Activated CD8-positive, alpha-beta T cell treated with anti-CD3 and anti-CD28 coated beads for 36 hours (primary cell): ENCODE results near the gene KLK10. TPM values are rescaled to one million over a fixed set of nuclear protein-coding genes. Genes with fewer than 3 reads are reported as not detected.
A peak's percentile ranks its signal among the peaks of the same experiment; 100 is the strongest.

Experiments used
- ATAC-seq: fragments of 200-7000 bp; cut with Tn5 transposase; one replicate; pipeline ENCODE4 v1.10.0; 2021; ENCODE audit warnings: mild to moderate bottlenecking, moderate library complexity
- CTCF ChIA-PET: fragments of 350-600 bp; sonication (Branson Sonifier 250); formaldehyde crosslinking; loops from one replicate; lab custom pipeline; 2021; ENCODE audit warnings: antibody characterized with exemption; lab: Charles Lee
- POLR2A ChIA-PET: fragments of 350-600 bp; sonication (Branson Sonifier 250); formaldehyde crosslinking; loops from one replicate; lab custom pipeline; 2021; ENCODE audit warnings: antibody characterized with exemption; lab: Charles Lee
- DNase-seq: peaks from one replicate; pipeline ENCODE4 v3.0.0-alpha.2; 2020
- H3K27ac Mint-ChIP-seq: one replicate; pipeline ENCODE4 v1.8.0; 2021; ENCODE audit warnings: mild to moderate bottlenecking, mixed read lengths
- H3K27me3 Mint-ChIP-seq: one replicate; pipeline ENCODE4 v1.8.0; 2021; ENCODE audit warnings: mixed read lengths
- H3K36me3 Mint-ChIP-seq: one replicate; pipeline ENCODE4 v1.8.0; 2021; ENCODE audit warnings: low read depth, mixed read lengths
- H3K4me1 Mint-ChIP-seq: one replicate; pipeline ENCODE4 v1.8.0; 2021; ENCODE audit warnings: low read depth, mixed read lengths
- H3K4me3 Mint-ChIP-seq: one replicate; pipeline ENCODE4 v1.8.0; 2021; ENCODE audit warnings: mild to moderate bottlenecking, moderate library complexity, mixed read lengths
- H3K9me3 Mint-ChIP-seq: one replicate; pipeline ENCODE4 v1.8.0; 2021; ENCODE audit warnings: mixed read lengths
- intact Hi-C: fragments of 100-400 bp; cut with micrococcal nuclease; formaldehyde crosslinking; loops from one replicate; pipeline ENCODE4 v1.10.0; 2022
- total RNA-seq, 2 experiments: library from RNA; stranded (reverse); gene quantifications; one replicate each; pipeline ENCODE4 v1.2.3, GENCODE V29; 2021
- TF ChIP-seq, protein P1 (sequence below): fragments of 200-600 bp; IDR thresholded peaks from one replicate; pipeline ENCODE4 v1.8.0; 2022; ENCODE audit warnings: antibody characterized with exemption, mild to moderate bottlenecking

Gene KLK10
- total RNA-seq, 2 experiments from 2014 or later = not detected

DNA sequence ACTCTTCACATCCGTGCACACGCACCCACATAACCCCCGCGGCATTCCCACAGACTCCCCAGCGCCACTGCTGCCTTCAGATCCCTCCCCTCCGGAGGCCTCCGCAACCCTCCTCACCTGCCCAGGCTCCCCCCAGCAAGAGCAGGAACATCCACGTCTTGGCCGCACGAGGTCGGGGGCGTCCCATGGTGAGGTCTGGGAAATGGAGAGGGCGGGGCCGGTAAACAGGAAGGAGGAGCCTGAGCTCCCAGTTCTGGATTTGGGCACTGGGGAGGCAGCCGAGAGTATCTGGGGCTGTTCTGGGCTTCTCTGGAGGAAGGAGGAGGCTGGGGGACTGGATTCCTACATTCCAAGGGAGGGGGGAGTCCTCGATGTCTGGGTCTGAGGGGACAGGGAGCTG, 18.5 kb downstream of the KLK10 start:
- H3K27me3 Mint-ChIP-seq = peaks cover 43% of the 10 kb centered on the region

DNA sequence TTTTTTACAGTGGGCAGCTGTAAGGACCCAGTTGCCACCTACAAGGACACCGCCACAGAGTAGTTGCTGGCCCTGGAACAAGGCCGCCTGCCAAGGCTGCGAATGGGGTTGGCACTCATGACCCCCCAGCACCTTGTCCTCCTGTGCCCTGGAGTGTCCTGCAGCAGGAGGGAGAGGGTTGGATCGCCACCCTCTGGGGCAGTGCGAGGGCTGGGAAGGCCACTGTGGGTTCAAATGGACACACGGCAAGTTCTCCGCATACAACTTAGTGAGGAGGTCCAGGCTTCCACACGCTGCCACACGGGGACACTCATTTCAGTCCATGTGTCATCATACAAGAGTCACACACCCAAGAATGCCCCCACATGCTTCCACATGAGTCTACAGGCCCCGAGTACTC, 19.1 kb downstream of the KLK10 start:
- Mint-ChIP-seq H3K9me3 (no peaks in the 10 kb centered on the region), H3K27ac (no peak overlapping the region), H3K4me3 (no peak overlapping the region), H3K36me3 (no peaks in the 10 kb centered on the region), H3K4me1 (no peaks in the 10 kb centered on the region), H3K27me3 (peaks cover 43% of the 10 kb centered on the region)
- ChIA-PET POLR2A (interaction anchor here (0.7 kb wide), 1 partner anchor 530 kb away, joined by 3 read pairs; no protein-coding TSS in a partner anchor), CTCF (no interaction called here)
- TF ChIP-seq, protein P1, sequence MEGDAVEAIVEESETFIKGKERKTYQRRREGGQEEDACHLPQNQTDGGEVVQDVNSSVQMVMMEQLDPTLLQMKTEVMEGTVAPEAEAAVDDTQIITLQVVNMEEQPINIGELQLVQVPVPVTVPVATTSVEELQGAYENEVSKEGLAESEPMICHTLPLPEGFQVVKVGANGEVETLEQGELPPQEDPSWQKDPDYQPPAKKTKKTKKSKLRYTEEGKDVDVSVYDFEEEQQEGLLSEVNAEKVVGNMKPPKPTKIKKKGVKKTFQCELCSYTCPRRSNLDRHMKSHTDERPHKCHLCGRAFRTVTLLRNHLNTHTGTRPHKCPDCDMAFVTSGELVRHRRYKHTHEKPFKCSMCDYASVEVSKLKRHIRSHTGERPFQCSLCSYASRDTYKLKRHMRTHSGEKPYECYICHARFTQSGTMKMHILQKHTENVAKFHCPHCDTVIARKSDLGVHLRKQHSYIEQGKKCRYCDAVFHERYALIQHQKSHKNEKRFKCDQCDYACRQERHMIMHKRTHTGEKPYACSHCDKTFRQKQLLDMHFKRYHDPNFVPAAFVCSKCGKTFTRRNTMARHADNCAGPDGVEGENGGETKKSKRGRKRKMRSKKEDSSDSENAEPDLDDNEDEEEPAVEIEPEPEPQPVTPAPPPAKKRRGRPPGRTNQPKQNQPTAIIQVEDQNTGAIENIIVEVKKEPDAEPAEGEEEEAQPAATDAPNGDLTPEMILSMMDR = no peak
- ATAC-seq (no peak), DNase-seq (no peak)
- intact Hi-C loops = no loop called here

More for the DNA sequence above, 18.5 kb downstream of the KLK10 start:
- no peak overlapping the region for H3K27ac Mint-ChIP-seq
- ATAC-seq (no peak), DNase-seq (no peak)
- POLR2A ChIA-PET = no interaction called here
- no peaks in the 10 kb centered on the region for H3K36me3 Mint-ChIP-seq
- H3K4me3 Mint-ChIP-seq = no peak overlapping the region
- TF ChIP-seq, protein P1 = no peak
- CTCF ChIA-PET = no interaction called here
- intact Hi-C loops = no loop called here
- H3K9me3 Mint-ChIP-seq = no peaks in the 10 kb centered on the region
- no peaks in the 10 kb centered on the region for H3K4me1 Mint-ChIP-seq

GRCh38 chr19:50998686-50999085, 20.8 kb downstream of the KLK10 start:
- TF ChIP-seq, protein P1 = no peak
- no peaks in the 10 kb centered on the region for H3K9me3 Mint-ChIP-seq
- POLR2A ChIA-PET = no interaction called here
- no peak for ATAC-seq
- no peaks in the 10 kb centered on the region for H3K36me3 Mint-ChIP-seq
- CTCF ChIA-PET = no interaction called here
- no peak for DNase-seq
- peaks cover 41% of the 10 kb centered on the region for H3K27me3 Mint-ChIP-seq
- H3K4me3 Mint-ChIP-seq = no peak overlapping the region
- H3K4me1 Mint-ChIP-seq = no peaks in the 10 kb centered on the region
- H3K27ac Mint-ChIP-seq = no peak overlapping the region
- intact Hi-C loops = no loop called here

- H3K36me3 Mint-ChIP-seq = no peaks in the 10 kb centered on the region
- DNase-seq (no peak), ATAC-seq (no peak)
- no peak overlapping the region for H3K4me3 Mint-ChIP-seq
- H3K9me3 Mint-ChIP-seq = no peaks in the 10 kb centered on the region
- no peaks in the 10 kb centered on the region for H3K4me1 Mint-ChIP-seq
- ChIA-PET POLR2A (no interaction called here), CTCF (no interaction called here)
- TF ChIP-seq, protein P1 = no peak
- H3K27me3 Mint-ChIP-seq = peaks cover 38% of the 10 kb centered on the region
- intact Hi-C loops = no loop called here
- H3K27ac Mint-ChIP-seq = no peak overlapping the region
Measured at GRCh38 chr19:50998061-50998460, 21.4 kb downstream of the KLK10 start.

GRCh38 chr19:50994129-50994528, 25.4 kb downstream of the KLK10 start:
- TF ChIP-seq, protein P1 = no peak
- Mint-ChIP-seq H3K36me3 (no peaks in the 10 kb centered on the region), H3K27me3 (peaks cover 27% of the 10 kb centered on the region), H3K27ac (no peak overlapping the region), H3K4me3 (no peak overlapping the region), H3K9me3 (no peaks in the 10 kb centered on the region), H3K4me1 (no peaks in the 10 kb centered on the region)
- peak; percentile 27 for DNase-seq
- POLR2A ChIA-PET = no interaction called here
- intact Hi-C loops = no loop called here
- ATAC-seq = peak; percentile 34
- CTCF ChIA-PET = interaction anchor here (0.6 kb wide), 1 partner anchor 27 kb away, joined by 3 read pairs; no protein-coding TSS in a partner anchor
